Superior temporal gyrus (tissue), 1 donor: ENCODE measurements around the gene BRINP2.

Experiments
- DNase-seq: peaks from one replicate; pipeline ENCODE4 v3.0.0-alpha.2; 2016; ENCODE audit errors: extremely low spot score

The BRINP2 gene

DNA sequence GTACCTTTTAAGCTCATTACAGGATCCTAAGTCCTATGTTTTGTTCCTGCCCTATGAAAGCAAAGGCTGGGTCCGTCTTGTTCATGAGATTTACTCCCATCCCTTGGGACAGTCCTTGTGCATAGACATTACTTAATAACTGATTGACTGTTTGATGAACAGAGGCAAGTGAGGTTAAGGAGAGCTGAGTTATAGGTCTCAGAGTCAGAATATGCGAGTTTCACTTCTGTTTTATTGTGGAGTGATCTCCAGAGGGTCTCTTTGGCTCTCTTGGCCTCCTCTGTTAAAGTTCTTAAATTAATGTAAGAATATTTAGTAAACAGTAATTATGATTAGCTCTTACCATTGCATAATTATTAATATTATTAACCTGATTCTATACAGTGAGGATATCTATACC, 52.6 kb downstream of the BRINP2 start:
- DNase-seq: no peak

DNA sequence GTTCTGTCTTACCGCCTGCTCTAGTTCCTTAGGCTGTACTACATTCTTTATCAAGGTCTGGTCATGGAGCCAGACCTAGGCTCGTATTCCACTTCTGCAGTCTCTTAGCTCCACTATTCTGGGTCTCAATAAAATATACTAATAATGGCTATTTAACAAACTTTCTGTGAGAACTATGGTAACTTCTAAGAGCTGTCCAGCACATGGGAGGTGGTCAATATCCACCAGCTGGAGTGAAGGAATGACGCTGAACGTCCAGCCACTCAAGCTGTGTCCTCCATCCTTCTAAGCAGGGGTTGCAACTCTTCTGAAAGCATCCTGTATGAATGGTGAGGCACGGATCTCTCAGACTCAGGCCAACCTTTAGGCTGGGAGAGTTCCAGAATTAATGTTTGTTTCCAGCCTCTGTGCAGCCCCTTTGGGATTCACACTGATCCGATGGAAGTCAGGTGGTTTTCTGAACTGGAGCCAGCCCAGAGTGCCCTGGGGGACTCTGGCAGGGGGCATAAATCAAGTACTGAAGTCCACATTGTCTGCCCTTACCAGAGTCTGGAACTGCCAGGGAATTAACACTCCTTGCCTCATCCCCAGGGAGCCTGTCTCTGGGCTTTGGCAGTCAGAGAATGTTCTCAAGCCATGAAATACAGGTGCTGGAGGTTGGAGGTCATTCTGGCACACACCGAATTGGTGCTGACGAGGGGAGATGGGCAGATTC, 57.4 kb downstream of the BRINP2 start:
- no peak for DNase-seq

DNA sequence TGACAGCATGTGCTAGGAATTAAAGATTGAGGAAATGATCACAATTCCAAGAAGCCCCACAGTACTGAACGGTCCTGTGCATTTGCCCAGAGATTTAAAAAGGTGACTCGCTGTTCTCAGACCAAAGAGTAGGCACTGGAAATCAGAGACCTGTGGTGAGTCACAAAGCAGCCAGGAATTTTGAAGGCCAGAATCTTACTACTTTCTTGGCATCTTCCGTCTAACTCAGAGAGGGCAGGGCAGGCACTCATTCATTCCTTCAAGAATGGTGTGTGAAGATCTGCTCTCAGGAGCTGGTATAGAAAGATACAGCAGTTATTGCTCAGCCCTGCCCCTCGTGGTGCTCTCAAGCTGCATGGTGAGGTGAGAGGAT, 57.9 kb downstream of the BRINP2 start:
- DNase-seq: no peak

DNA sequence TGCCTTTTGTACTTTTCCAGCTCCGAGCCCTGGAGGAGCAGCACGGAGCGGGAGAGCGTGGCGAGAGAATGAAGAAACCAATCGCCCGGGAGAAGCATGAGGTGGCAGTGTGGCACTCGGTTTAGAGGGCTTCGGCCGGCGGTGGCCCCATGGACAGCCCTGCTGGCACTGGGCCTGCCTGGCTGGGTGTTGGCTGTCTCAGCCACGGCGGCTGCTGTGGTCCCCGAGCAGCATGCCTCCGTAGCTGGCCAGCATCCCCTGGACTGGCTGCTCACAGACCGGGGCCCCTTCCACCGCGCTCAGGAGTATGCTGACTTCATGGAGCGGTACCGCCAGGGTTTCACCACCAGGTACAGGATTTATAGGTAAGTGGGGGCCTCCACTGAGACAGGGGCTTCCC, 59.0 kb downstream of the BRINP2 start:
- DNase-seq: no peak

DNA sequence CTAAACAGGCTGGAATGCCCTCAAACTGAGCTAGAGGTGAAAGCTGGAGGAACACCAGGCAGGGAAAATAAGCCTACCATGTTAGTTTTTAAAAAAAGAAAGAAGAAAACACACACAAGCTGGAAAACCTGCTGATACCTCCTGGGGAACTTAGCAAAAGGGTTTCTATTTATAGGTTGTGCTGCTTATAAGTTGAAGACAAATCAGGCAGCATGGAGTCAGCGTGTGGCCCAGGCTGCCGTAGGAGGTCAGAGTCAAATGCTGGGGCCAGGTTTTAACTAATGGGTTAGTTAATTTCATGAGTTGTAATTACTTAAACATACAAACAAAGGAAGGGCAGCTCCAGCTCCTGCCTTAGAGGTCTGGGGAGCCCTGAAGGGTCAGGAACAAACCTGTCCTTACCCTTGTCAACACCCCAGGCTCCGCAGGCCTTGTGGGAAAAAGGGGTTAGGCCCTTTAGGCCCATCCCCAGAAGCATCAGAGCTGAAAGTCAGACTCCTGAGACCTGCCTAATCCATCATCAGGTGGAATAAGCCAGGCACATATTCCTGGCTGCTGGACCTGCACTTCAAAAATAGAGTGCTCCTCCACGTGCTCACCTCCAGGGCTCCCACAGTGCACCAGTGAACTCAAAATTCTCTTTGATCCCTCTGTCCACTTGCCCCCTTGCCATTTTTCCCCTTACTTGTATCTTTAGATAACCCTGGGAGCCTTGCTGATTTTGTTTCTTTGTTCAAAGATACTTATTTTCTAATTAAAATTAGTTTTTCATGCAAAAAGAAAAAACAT, 59.7 kb downstream of the BRINP2 start:
- DNase-seq: no peak

DNA sequence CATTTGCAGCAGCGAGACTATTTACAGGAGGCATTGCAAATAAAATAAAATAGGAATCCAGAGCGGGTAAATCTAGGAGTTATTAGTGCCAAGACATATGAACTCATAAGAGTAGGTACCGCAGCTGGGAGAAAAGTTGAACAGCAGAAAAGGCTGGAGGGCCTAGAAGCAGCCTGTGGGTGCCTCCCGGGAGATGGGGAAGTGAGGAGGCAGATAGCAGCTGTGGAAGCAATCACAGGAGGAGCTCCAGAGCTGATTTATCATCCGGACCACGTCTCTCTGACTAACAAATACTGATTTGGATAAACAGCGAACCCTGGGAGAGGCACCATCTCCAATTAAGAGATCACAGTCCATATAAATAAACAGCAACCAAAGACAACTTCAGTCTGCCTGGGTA, 64.6 kb downstream of the BRINP2 start:
- no peak for DNase-seq

DNA sequence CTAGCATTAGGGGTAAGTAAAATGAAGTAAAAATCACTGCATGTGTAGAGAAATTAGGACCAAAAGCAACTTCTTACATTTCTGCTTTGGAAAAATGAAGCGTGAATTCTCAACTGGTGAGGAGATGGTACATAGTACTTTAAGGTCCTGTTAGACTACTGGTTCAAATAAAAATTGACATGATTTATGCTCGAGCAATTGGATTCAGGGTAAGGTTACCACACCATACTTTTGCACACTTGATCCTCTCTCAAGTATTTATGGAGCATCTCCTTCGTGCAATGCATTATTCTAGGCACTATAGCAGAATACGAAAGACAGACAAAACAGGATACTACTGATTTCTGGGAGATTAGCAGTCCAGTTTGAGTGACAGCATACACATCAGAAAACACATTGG, 66.2 kb downstream of the BRINP2 start:
- DNase-seq: no peak

DNA sequence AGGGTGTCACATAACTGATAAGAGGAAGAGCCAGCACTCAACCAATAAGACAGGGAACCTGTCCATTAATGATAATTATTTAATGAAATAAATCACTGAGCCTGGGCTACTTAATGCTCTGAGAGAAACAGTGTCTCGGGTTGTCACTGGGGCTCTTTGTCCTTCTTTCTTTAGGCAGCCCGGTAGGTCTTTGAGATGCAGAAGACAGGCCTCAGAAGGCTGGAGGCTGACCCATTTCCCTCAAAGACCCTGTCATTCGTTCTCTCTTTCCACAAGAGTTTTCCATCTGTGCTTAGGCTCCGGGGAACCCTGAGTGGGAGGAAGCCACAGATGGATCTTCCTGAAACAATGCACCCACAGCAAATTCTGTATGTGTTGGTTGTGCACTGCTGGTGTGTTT, 68.2 kb downstream of the BRINP2 start:
- DNase-seq: no peak

DNA sequence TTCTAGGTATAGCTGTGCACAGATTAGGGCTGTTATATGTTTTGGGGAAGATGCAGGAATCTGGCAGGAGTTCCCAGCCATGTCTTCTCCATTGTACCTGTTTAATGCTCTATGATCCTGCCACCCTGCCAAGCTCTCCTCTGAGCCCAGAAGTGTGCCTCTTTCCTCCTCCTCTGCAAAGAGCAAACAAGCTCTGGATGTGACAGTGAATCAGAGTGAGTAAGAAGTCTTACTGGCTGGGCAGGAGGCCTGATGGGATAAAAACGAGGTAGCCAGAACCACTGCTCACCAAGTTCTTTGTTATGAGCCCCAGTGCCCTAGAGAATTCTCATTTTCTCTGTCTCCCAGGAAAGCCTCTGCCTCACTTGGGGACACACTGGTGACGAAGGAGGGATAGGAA, 69.0 kb downstream of the BRINP2 start:
- DNase-seq: no peak

DNA sequence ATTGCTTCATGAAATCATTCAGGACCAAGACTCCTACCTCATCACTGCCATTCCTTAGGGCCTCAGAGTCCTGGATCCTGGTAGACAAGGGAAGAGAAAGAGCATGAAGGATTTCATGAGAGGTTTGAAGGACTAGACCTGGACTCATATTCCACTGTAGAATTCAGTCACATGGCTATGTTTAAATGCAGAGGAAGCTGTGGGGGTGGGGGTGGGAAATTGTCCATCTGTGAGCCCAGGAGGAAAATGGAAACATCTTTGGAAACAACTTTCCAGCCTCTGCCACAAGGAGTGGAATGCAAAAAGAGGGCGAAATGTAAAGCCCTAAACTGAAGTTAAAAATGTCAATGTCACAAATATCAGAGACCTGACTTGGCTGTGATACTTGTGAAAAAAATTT, 73.0 kb downstream of the BRINP2 start:
- no peak for DNase-seq

DNA sequence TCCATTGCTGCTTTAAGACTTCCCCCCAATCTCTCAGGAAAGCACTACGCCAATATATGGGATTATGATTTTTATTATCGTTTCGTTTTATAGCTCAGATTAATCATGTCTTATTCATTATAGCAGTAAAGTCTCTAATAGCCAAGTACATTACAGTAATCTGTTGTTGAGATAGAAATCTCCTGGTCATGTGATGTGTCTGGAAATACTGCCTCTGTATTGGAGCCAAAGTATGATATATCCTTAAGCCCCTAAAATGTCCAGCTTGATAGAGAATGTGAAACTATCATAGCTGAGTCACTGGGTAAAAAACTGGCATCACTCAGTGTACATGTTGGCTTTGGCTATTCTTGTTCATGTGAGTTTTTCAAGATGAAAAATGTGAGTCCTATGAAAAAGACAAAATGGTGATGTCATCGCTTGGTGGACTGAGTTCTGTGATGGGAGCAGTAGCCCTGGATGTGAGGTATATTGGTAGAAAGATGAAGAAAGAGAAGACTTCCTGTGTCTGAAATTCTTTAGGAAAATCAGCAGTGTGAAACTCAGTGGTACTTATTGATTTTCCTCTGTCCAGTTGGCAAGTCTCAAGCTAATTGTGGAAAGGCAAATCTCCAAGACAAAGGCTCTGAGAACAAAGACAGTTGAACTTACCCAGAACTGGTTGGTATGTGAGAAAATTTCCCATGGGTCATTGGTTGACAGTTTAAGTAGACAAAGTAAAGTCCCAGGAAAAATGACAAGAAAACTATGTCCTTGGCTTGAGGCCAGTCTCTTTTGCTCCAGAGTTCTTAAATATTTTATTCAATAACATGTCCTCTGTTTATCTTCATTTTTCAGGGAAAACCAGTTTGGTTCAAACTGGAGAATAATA, 76.2 kb downstream of the BRINP2 start:
- no peak for DNase-seq

DNA sequence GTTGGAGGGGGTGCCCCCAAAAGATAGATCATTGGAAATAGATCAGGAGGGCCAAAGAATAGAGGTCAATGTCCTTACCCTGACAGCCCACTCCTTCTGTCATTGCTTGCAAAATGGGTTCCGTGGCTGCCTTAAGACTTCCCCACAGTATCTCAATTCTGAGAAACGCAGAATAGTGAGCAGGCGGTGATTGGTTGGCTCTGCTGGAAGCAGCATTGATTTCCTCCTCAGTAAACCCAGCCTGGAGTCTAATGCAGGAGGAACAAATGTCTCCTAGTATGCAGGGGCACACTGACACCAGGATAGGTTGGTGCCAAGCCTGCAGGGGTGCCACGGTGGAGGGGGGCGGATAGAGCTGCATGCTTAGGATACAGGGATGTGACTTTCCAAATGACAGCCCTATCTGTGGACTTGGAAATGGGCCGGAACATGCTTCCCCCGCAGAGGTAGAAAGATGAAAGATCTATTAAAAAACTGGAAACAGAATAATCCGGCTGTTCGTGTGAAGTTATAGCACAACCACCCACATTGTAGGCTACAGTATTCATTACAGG, 76.9 kb downstream of the BRINP2 start:
- DNase-seq: no peak

DNA sequence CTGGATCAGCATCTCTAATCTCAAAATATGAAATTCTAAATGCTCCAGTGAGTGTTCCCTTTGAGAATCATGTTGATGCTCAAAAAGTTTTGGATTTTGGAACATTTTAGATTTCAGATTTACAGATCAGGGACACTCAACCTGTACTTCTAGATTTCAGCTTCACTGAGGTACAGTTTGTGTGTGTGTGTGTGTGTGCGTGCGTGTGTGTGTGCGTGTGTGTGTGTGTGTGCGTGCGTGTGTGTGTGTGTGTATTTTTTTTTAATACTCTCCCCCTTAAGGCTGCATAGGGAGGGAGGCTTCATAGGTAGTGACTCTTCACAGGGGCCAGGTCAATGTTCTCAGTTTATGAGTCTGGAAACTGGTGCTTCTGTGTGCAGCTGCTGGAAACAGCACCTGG, 77.5 kb downstream of the BRINP2 start:
- no peak for DNase-seq

DNA sequence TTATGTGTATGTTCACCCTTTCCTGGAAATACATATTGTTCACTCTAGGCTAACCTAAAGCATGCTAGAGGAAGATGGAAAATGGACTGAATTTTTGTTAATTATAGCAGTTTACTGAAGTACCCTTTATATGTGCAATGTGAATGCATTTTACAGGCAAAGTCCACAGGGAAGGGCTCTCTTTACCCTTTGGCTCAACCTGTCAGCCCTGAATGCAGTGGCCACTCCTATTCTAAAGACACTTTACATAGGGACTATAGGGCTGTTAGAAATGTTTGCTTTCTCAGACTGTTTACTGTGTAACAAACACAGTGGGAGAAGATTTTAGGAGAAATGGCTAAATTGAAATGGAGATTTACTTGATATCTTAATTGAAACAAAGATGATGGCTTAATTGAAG, 78.5 kb downstream of the BRINP2 start:
- DNase-seq: no peak

DNA sequence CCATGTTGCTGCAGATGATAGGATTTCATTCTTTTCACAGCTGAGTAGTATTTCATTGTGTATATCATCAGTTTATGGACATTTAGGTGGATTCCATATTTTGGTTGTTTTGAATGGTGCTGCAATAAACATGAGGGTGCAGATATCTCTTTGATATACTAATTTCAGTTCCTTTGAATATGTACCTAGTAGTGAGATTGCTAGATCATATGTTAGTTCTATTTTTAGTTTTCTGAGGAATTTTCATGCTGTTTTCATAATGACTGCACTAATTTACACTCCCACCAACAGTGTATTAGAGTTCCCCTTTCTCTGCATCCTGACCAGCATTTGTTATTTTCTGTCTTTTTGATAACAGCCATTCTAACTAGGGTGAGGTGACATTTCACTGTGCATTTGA, 82.1 kb downstream of the BRINP2 start:
- DNase-seq: no peak

DNA sequence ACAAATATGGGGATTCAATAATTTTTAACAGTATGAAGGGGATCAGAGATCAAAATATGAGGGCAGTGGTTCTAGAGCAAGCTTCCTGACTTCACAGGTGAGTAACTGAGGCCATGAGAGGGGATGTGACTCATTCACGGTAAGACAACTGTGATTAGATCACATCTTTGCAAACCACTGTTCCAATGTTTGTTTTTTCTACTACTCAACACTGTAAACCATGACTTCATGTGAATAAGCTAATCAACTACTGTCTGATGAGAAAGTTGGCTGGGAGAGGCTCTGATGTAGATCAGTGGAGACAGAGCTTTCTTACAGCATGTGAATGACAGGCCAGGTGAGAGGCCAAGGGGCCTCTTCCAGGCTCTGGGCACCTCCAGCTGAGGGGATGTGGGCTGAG, 84.7 kb downstream of the BRINP2 start:
- DNase-seq: no peak

DNA sequence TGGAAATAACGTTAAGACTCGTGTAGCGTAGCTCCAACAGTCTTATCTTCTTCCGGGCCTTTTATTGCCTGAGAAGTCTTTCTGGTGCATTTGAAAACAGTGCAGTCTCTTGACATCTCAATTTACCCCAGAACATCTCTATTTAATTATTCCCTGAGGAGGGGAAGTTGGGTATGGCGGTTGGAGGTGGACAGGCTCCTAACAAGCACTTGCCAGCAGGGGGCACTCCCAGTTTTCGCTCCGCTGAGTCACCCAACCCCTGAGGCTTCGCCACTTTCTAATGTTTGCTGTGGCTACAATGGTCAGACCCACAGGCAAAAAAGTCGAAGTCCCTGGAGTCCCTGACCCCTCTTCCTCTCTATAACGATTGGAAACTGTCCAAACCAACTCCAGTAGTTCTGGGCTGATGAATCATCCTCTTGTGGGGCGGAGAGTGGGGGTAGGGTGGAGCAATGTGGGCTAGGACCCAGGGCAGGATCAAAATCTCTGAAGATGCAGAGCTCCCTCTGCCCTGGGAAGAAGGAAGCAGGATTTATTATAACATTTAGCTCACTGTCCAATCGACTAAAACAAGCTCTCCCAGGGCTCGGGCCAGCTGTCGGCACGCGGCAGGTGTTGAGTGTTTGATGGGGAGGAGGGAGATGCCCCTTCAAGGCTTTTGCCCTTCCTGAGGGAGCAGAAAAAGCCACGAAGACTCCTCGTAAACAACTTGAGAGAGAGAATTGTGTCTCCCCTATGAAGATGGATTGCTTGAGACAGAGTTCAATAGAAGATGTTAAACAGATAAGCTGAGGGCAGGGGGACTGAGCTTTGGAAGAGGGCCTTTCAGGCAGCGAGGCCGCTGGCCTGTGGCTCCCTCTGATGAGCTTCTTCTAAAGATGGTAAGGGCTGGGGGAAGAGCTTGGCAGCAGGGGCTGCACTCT, 85.7 kb downstream of the BRINP2 start:
- DNase-seq: peak; percentile 88

DNA sequence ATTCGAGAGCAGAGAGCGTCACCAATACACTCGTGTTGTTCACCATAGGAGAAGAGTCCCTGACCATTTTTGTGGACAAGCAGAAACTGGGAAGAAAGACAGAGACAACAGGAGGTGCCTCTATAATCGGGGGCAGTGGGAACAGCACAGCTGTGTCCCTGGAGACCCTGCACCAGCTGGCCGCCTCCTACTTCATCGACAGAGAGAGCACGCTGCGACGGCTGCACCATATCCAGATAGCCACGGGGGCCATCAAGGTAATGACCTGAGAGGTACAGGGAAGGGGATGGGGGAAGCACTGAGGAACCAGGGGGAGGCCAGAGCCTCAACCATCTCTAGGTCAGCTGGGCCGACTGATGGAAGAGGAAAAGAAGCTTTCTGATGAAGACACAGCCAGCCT, 86.4 kb downstream of the BRINP2 start:
- DNase-seq: no peak

DNA sequence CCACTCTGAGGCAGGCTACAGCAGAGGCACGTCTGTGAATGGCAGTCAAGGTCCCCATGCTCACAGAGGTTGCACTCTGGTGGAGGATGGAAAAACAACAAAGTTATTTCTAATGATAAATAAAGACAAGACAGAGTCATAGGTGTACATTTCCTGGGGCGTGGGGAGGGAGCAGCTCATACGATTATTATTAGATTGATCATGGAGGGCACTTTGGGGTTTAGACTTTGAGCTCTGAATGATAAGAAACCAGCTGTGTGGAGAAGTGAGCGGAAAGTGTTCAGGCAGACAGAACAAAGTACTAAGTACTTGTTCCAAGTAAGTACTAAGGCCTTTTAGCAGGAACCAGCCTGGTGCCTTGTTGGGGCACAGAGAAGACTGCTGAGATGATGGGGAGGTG, 86.8 kb downstream of the BRINP2 start:
- DNase-seq: no peak

DNA sequence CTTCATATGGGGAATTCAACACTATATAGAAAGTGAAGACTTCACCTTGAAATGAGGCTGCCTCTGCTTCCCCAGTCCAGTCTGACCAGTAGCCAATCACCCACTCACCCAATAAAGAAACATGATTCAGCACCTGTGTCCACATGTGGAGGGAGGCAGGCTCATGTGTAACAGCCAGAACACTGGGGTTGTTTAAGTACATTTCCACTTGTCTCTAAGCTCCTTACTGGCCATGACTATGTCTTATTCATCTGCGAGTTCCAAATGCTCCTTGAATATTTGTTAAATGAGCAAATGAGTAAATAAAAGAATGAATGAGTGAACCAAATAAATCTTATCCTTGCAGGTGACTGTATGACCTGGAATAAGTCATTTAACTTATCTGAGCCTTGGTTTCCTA, 100.1 kb downstream of the BRINP2 start:
- DNase-seq: no peak

DNA sequence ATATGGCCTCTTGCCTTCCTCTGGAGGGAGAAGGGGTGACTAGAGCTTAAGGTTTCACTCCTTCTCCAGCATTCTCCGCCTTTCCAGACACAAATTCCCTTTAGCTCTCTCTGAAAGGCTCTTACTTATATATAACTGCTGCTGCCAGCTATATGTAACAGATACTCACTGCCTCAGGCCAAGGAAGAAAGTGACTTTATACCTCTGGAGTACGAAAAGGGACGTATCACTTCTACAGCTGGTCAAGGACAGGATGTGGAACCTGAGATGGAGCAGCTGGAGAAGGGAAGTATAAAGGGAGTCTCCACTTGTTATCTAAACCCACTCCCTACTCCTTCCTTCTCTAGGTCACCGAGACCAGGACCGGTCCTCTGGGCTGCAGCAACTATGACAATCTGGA, 102.4 kb downstream of the BRINP2 start:
- no peak for DNase-seq
